SJSA1 (cell line): ENCODE measurements around the gene SSC5D. TPM values are rescaled to one million over a fixed set of nuclear protein-coding genes. Genes with fewer than 3 reads are reported as not detected.
"Not testable (repeated sequence)": the region's sequence is repeated elsewhere in the genome, so short reads cannot be mapped to it uniquely, and the experiment has no call there.

Experiments
- DNase-seq, 2 experiments: peaks; one replicate each; pipeline ENCODE4 v3.0.0-alpha.2; 2015 to 2020; ENCODE audit warnings: low spot score in 2 of 2, low read depth in 1 of 2
- H3K27ac ChIP-seq: fragments of 250-450 bp; sonication (Bioruptor Pico); 2 replicates; pipeline ENCODE4 v1.5.1; 2020; ENCODE audit warnings: mild to moderate bottlenecking, moderate library complexity
- H3K27me3 ChIP-seq: fragments of 250-450 bp; sonication (Bioruptor Pico); replicated peaks from 2 replicates; pipeline ENCODE4 v1.5.1; 2020; ENCODE audit warnings: mild to moderate bottlenecking, moderate library complexity
- H3K36me3 ChIP-seq: fragments of 250-450 bp; sonication (Bioruptor Pico); 2 replicates; pipeline ENCODE4 v1.5.1; 2020; ENCODE audit warnings: mild to moderate bottlenecking
- H3K4me1 ChIP-seq: fragments of 250-450 bp; sonication (Bioruptor Pico); replicated peaks from 2 replicates; pipeline ENCODE4 v1.6.1; 2021; ENCODE audit warnings: mild to moderate bottlenecking
- H3K4me3 ChIP-seq: fragments of 250-450 bp; sonication (Bioruptor Pico); 2 replicates; pipeline ENCODE4 v1.5.1; 2020; ENCODE audit warnings: mild to moderate bottlenecking
- H3K9me3 ChIP-seq: fragments of 250-450 bp; sonication (Bioruptor Pico); replicated peaks from 2 replicates; pipeline ENCODE4 v1.5.1; 2020; ENCODE audit warnings: mild to moderate bottlenecking
- total RNA-seq: library from RNA; depleted of rRNA; stranded (reverse); fragments of >200 nt; shearing (Covaris generic); gene quantifications from 2 replicates; pipeline ENCODE4 v1.2.3, GENCODE V29; 2014

Gene SSC5D
- total RNA-seq, 1 experiment from 2014 or later = not detected

GRCh38 chr19:55528030-55528803 is 40.0 kb downstream of the SSC5D start:
- Histone ChIP-seq H3K36me3 (no peaks in the 10 kb centered on the region), H3K9me3 (no peaks in the 10 kb centered on the region; the same call in 1 of the 2 replicates), H3K27me3 (0 out of 2 replicates have a peak, but pooled peaks cover 3% of the 10 kb centered on the region), H3K4me1 (0 out of 2 replicates have a peak, but pooled peaks cover 4% of the 10 kb centered on the region), H3K4me3 (no peak overlapping the region), H3K27ac (no peak overlapping the region)
- no peak for DNase-seq

GRCh38 chr19:55529636-55530234 is 41.5 kb downstream of the SSC5D start:
- Histone ChIP-seq H3K36me3 (no peaks in the 10 kb centered on the region), H3K27me3 (no peaks in the 10 kb centered on the region), H3K9me3 (no peaks in the 10 kb centered on the region; the same call in 1 of the 2 replicates), H3K4me3 (no peak overlapping the region), H3K27ac (no peak overlapping the region), H3K4me1 (0 out of 2 replicates have a peak, but pooled peaks cover 4% of the 10 kb centered on the region)
- no peak for DNase-seq

- Histone ChIP-seq H3K9me3 (no peaks in the 10 kb centered on the region; the same call in 1 of the 2 replicates), H3K4me1 (0 out of 2 replicates have a peak, but pooled peaks cover 4% of the 10 kb centered on the region), H3K4me3 (no peak overlapping the region), H3K27me3 (no peaks in the 10 kb centered on the region), H3K36me3 (no peaks in the 10 kb centered on the region), H3K27ac (no peak overlapping the region)
- no peak for DNase-seq
Measured at GRCh38 chr19:55530996-55531395, 42.8 kb downstream of the SSC5D start.

GRCh38 chr19:55534280-55534679 is 46.0 kb downstream of the SSC5D start:
- H3K9me3 ChIP-seq, H3K36me3 ChIP-seq, H3K4me3 ChIP-seq, DNase-seq, H3K27me3 ChIP-seq, H3K4me1 ChIP-seq, H3K27ac ChIP-seq: not testable (repeated sequence)

GRCh38 chr19:55535173-55535964 is 47.1 kb downstream of the SSC5D start:
- no peaks in the 10 kb centered on the region for H3K9me3 ChIP-seq
- H3K4me1 ChIP-seq = no peaks in the 10 kb centered on the region
- no peaks in the 10 kb centered on the region for H3K27me3 ChIP-seq
- H3K27ac ChIP-seq = no peak overlapping the region
- no peaks in the 10 kb centered on the region for H3K36me3 ChIP-seq
- H3K4me3 ChIP-seq = no peak overlapping the region
- DNase-seq = no peak

DNA sequence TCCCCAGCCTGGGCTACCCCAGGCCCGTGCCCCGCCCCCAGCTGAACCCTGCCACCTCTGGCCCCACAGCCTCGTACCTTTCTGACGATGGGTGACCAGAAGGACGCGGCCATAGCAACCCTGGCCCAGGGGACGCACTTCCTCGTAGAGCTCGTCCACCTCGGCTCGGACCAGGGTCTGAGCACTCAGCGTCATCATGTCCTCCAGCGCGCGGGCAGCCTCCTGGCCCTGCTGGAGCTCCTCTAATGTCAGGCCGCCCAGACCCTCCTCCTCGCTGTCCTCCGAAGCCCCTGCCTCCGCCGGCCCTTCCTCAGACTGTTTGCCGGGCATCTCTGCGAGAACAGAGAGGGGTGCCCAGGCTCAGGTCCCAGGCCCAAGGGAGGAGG is 47.7 kb downstream of the SSC5D start:
- Histone ChIP-seq H3K9me3 (no peaks in the 10 kb centered on the region), H3K4me1 (no peaks in the 10 kb centered on the region), H3K4me3 (no peak overlapping the region), H3K27ac (no peak overlapping the region), H3K27me3 (no peaks in the 10 kb centered on the region), H3K36me3 (no peaks in the 10 kb centered on the region)
- no peak for DNase-seq

DNA sequence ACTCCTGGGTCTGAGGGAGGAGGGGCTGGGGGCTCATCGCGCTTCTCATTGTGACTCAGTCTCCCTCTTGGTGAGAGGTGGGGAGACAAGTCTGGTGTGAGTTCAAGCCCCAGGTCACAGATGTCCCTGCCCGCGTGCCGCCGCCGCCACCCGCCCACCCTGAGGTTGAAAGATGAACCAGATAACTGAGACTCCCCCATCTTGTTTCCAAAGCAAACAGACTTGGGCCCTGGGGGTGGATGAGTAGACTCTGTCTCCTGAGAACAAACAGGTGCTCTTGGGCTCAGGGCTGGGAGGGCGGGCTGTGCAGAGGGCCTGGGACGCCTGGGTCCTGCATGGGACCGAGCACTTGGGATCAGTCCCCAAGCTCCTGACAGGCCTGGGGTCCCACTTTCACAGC is 48.1 kb downstream of the SSC5D start:
- H3K9me3 ChIP-seq = no peaks in the 10 kb centered on the region
- no peak overlapping the region for H3K27ac ChIP-seq
- no peak overlapping the region for H3K4me3 ChIP-seq
- no peaks in the 10 kb centered on the region for H3K36me3 ChIP-seq
- H3K27me3 ChIP-seq = no peaks in the 10 kb centered on the region
- H3K4me1 ChIP-seq = no peaks in the 10 kb centered on the region
- no peak for DNase-seq

- Histone ChIP-seq H3K27me3 (no peaks in the 10 kb centered on the region), H3K9me3 (no peaks in the 10 kb centered on the region), H3K36me3 (no peaks in the 10 kb centered on the region), H3K27ac (no peak within 1 kb of the TSS), H3K4me3 (no peak within 1 kb of the TSS), H3K4me1 (no peaks in the 10 kb centered on the region)
- no peak for DNase-seq
Measured at GRCh38 chr19:55536951-55537740, 48.9 kb downstream of the SSC5D start, which contains the start of gene SBK2. Gene SBK2, minus strand, starts transcription at chr19:55537133. Its CDS starts 839 bp downstream, at chr19:55536294.

GRCh38 chr19:55537741-55538111 is 49.5 kb downstream of the SSC5D start:
- DNase-seq = no peak
- Histone ChIP-seq H3K9me3 (no peaks in the 10 kb centered on the region), H3K27ac (no peak overlapping the region)

GRCh38 chr19:55538132-55538531 is 49.9 kb downstream of the SSC5D start:
- Histone ChIP-seq H3K27ac (no peak overlapping the region), H3K4me1 (no peaks in the 10 kb centered on the region), H3K27me3 (no peaks in the 10 kb centered on the region), H3K9me3 (no peaks in the 10 kb centered on the region), H3K4me3 (no peak overlapping the region), H3K36me3 (no peaks in the 10 kb centered on the region)
- DNase-seq = no peak

More at GRCh38 chr19:55537741-55538111, 49.5 kb downstream of the SSC5D start:
- no peaks in the 10 kb centered on the region for H3K36me3 ChIP-seq
- no peaks in the 10 kb centered on the region for H3K27me3 ChIP-seq
- no peak overlapping the region for H3K4me3 ChIP-seq
- no peaks in the 10 kb centered on the region for H3K4me1 ChIP-seq

- Histone ChIP-seq H3K4me3 (no peak overlapping the region), H3K27ac (no peak overlapping the region), H3K36me3 (no peaks in the 10 kb centered on the region), H3K9me3 (no peaks in the 10 kb centered on the region), H3K27me3 (no peaks in the 10 kb centered on the region), H3K4me1 (no peaks in the 10 kb centered on the region)
- no peak for DNase-seq
Measured at GRCh38 chr19:55539090-55539984, 51.1 kb downstream of the SSC5D start.

DNA sequence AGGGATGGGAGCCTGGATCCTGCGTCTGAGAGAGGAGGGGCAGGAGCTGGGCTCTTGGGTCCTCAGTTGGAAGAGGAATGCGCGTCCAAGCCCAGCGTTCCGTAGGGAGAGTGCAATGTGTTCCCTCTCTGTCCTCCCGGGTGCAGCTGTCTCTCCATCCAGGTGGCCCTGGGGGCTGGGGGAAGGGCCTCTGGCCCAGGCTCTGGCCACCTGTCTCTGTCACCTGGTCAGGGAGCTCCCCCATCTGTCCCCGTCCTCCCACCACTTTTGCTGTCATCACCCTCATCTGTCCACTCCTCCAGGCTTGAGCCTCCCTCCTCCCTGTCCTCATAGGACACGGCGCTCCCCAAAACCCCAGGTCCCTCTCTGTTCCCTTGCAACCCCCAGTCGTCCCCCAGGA is 52.4 kb downstream of the SSC5D start:
- no peaks in the 10 kb centered on the region for H3K36me3 ChIP-seq
- no peak overlapping the region for H3K4me3 ChIP-seq
- H3K27ac ChIP-seq = no peak overlapping the region
- no peaks in the 10 kb centered on the region for H3K9me3 ChIP-seq
- H3K27me3 ChIP-seq = no peaks in the 10 kb centered on the region
- H3K4me1 ChIP-seq = no peaks in the 10 kb centered on the region
- no peak for DNase-seq
